A549 (cell line): ENCODE data around the gene CHCHD6. TPM values are rescaled to one million over a fixed set of nuclear protein-coding genes. Genes with fewer than 3 reads are reported as not detected.

Experiments
- ATAC-seq, 2 experiments: fragments of 200-7000 bp in 1 of 2; fragments of >200 bp in 1 of 2; cut with Nextera tagmentation in 1 of 2; cut with Tn5 transposase in 1 of 2; 3 replicates each; pipeline versions ENCODE4 v1.8.0 to v1.9.1; 2018 to 2020; ENCODE audit warnings: mild to moderate bottlenecking in 1 of 2, moderate library complexity in 1 of 2
- CTCF ChIA-PET: fragments of 300-600 bp; sonication (Branson Sonifier 250); formaldehyde crosslinking; extraction: SDS; loops from one replicate; lab custom pipeline; 2021; ENCODE audit warnings: antibody characterized with exemption, inconsistent platforms; lab: Yijun Ruan, JAX
- POLR2A ChIA-PET: fragments of 350-600 bp; formaldehyde crosslinking; extraction: SDS; loops from one replicate; lab custom pipeline; 2021; ENCODE audit warnings: antibody characterized with exemption, inconsistent platforms; lab: Yijun Ruan, JAX
- DNase-seq, 2 experiments: peaks; one replicate each; pipeline versions ENCODE4 v3.0.0 to v3.0.0-alpha.2; 2011 to 2016; ENCODE audit warnings: low read depth in 1 of 2, low spot score in 1 of 2
- FAIRE-seq: peaks from 2 replicates; lab custom pipeline; 2011; peaks lifted over from hg19 to GRCh38; lab: Jason Lieb, UNC
- H3K27ac ChIP-seq, 2 experiments: fragments of >200 bp; sonication (Bioruptor Twin); formaldehyde crosslinking; 3 replicates each; pipeline ENCODE4 v1.5.1; 2016 to 2017
- H3K4me1 ChIP-seq: fragments of >200 bp; sonication (Bioruptor Twin); formaldehyde crosslinking; 3 replicates; pipeline ENCODE4 v1.6.1; 2016
- H3K4me2 ChIP-seq: fragments of >200 bp; sonication (Bioruptor Twin); formaldehyde crosslinking; 3 replicates; pipeline ENCODE4 v1.6.1; 2016
- H3K4me3 ChIP-seq: fragments of >200 bp; sonication (Bioruptor Twin); formaldehyde crosslinking; 3 replicates; pipeline ENCODE4 v1.5.1; 2016
- H3K9me3 ChIP-seq: fragments of >200 bp; sonication (Bioruptor Twin); formaldehyde crosslinking; 3 replicates; pipeline ENCODE4 v1.6.1; 2016
- ATOH8 ChIP-seq: fragments of 250-450 bp; sonication (Bioruptor Pico); IDR thresholded peaks from 2 replicates; pipeline ENCODE4 v1.5.0; 2020; ENCODE audit warnings: low read depth, mild to moderate bottlenecking, moderate library complexity
- BCL3 ChIP-seq: fragments of >200 bp; sonication (Bioruptor Twin); formaldehyde crosslinking; IDR thresholded peaks from 3 replicates; pipeline ENCODE4 v1.6.1; 2016
- BHLHE40 ChIP-seq: IDR thresholded peaks from 2 replicates; pipeline ENCODE4 v1.6.1; 2012; ENCODE audit warnings: low read depth, low read length, inconsistent platforms
- CEBPB ChIP-seq, 2 experiments: fragments of >200 bp in 1 of 2; sonication (Bioruptor Twin) in 1 of 2; formaldehyde crosslinking in 1 of 2; IDR thresholded peaks; 2 replicates each; pipeline ENCODE4 v1.6.1; 2012 to 2016
- E2F6 ChIP-seq: IDR thresholded peaks from 2 replicates; pipeline ENCODE4 v1.6.1; 2012; ENCODE audit warnings: low read depth, borderline replicate concordance
- EHF ChIP-seq: fragments of 250-450 bp; sonication (Bioruptor Pico); IDR thresholded peaks from 2 replicates; pipeline ENCODE4 v1.5.0; 2020; ENCODE audit warnings: mild to moderate bottlenecking
- FOSB ChIP-seq: fragments of 250-450 bp; sonication (Bioruptor Pico); IDR thresholded peaks from 2 replicates; pipeline ENCODE4 v1.5.0; 2020; ENCODE audit warnings: mild to moderate bottlenecking, moderate library complexity
- FOSL2 ChIP-seq, 2 experiments: fragments of 450-650 bp in 1 of 2; fragments of >200 bp in 1 of 2; sonication (Bioruptor Twin) in 1 of 2; formaldehyde crosslinking; IDR thresholded peaks; 2 replicates each; pipeline versions ENCODE4 v1.5.0 to v1.6.1; 2016 to 2020; ENCODE audit warnings: mild to moderate bottlenecking in 1 of 2, moderate library complexity in 1 of 2
- FOXS1 ChIP-seq: fragments of 250-450 bp; sonication (Bioruptor Pico); IDR thresholded peaks from 2 replicates; pipeline ENCODE4 v1.5.0; 2020; ENCODE audit warnings: mild to moderate bottlenecking, moderate library complexity
- GATA3 ChIP-seq: IDR thresholded peaks from 2 replicates; pipeline ENCODE4 v1.6.1; 2012; ENCODE audit warnings: borderline replicate concordance
- HDAC2 ChIP-seq: fragments of 200-600 bp; sonication (generic); IDR thresholded peaks from 2 replicates; pipeline ENCODE4 v1.6.1; 2016
- HOXB5 ChIP-seq: fragments of 250-450 bp; sonication (Bioruptor Pico); IDR thresholded peaks from 2 replicates; pipeline ENCODE4 v1.5.0; 2020; ENCODE audit warnings: mild to moderate bottlenecking, moderate library complexity
- JUN ChIP-seq, 2 experiments: fragments of >200 bp; sonication (Bioruptor Twin); formaldehyde crosslinking; IDR thresholded peaks; 2 replicates in 1 of 2; 3 replicates in 1 of 2; pipeline ENCODE4 v1.6.1; 2016 to 2017
- KDM5A ChIP-seq: fragments of 200-600 bp; sonication (generic); IDR thresholded peaks from 2 replicates; pipeline ENCODE4 v1.6.1; 2016; ENCODE audit warnings: antibody characterized with exemption, mild to moderate bottlenecking
- MYC ChIP-seq: IDR thresholded peaks from 2 replicates; pipeline ENCODE4 v1.6.1; 2012; ENCODE audit warnings: mild to moderate bottlenecking, inconsistent platforms, low read length, improper control_type of control experiment, borderline replicate concordance
- POLR2AphosphoS2 ChIP-seq: conservative IDR thresholded peaks from 2 replicates; pipeline ENCODE4 v1.6.1; 2012; ENCODE audit warnings: low read length, improper control_type of control experiment, inconsistent platforms
- RCOR1 ChIP-seq: fragments of 150-350 bp; IDR thresholded peaks from 2 replicates; pipeline ENCODE4 v1.6.1; 2014; ENCODE audit warnings: antibody characterized with exemption, low read length, low read depth
- REST ChIP-seq: fragments of 200-600 bp; sonication (generic); IDR thresholded peaks from 2 replicates; pipeline ENCODE4 v1.6.1; 2016; ENCODE audit warnings: antibody characterized with exemption, mild to moderate bottlenecking, moderate library complexity
- RFX5 ChIP-seq: fragments of 450-650 bp; IDR thresholded peaks from 2 replicates; pipeline ENCODE4 v1.7.1; 2014; ENCODE audit warnings: antibody characterized with exemption, mild to moderate bottlenecking, moderate library complexity
- RNF2 ChIP-seq: fragments of 200-600 bp; sonication (generic); IDR thresholded peaks from 2 replicates; pipeline ENCODE4 v1.6.1; 2016; ENCODE audit warnings: low read depth, mild to moderate bottlenecking, antibody characterized with exemption, moderate library complexity, borderline replicate concordance
- TFCP2L1 ChIP-seq: fragments of 250-450 bp; sonication (Bioruptor Pico); IDR thresholded peaks from 2 replicates; pipeline ENCODE4 v1.5.0; 2021; ENCODE audit warnings: mild to moderate bottlenecking
- TP53 ChIP-seq: fragments of 250-450 bp; sonication (Bioruptor Pico); IDR thresholded peaks from 2 replicates; pipeline ENCODE4 v1.5.0; 2021; ENCODE audit warnings: mild to moderate bottlenecking, moderate library complexity
- USF2 ChIP-seq: fragments of 450-650 bp; IDR thresholded peaks from 2 replicates; pipeline ENCODE4 v1.6.1; 2014; ENCODE audit warnings: antibody characterized with exemption
- ZFP36 ChIP-seq: fragments of 450-650 bp; IDR thresholded peaks from 2 replicates; pipeline ENCODE4 v1.6.1; 2014; ENCODE audit warnings: borderline replicate concordance; ENCODE audit not compliant: partially characterized antibody
- WGBS: methylation state at CpG from one replicate; pipeline ENCODE4 v1.1.6; 2017; ENCODE audit errors: missing lambda C conversion rate; 5-methylcytosine and 5-hydroxymethylcytosine counted together
- polyA plus RNA-seq, 4 experiments: library from polyadenylated mRNA; depleted of rRNA in 3 of 4; stranded (reverse); fragments of >200 nt; fragmentation: RNase III in 1 of 4; extraction: RNeasy Plus Mini Kit Qiagen cat#74134 plus additional on column Dnase treatment in 1 of 4; gene quantifications; 2 replicates in 3 of 4; 3 replicates in 1 of 4; pipeline ENCODE4 v1.2.3, GENCODE V29; 2011 to 2017
- TF ChIP-seq, protein P1 (sequence below): fragments of 250-450 bp; sonication (Bioruptor Pico); IDR thresholded peaks from 2 replicates; pipeline ENCODE4 v1.5.0; 2021; ENCODE audit warnings: mild to moderate bottlenecking, moderate library complexity, borderline replicate concordance

CHCHD6 gene
- polyA plus RNA-seq, 2 of the 4 experiments (the other 2 are of a cell fraction): 15.0 to 18.1 TPM

DNA sequence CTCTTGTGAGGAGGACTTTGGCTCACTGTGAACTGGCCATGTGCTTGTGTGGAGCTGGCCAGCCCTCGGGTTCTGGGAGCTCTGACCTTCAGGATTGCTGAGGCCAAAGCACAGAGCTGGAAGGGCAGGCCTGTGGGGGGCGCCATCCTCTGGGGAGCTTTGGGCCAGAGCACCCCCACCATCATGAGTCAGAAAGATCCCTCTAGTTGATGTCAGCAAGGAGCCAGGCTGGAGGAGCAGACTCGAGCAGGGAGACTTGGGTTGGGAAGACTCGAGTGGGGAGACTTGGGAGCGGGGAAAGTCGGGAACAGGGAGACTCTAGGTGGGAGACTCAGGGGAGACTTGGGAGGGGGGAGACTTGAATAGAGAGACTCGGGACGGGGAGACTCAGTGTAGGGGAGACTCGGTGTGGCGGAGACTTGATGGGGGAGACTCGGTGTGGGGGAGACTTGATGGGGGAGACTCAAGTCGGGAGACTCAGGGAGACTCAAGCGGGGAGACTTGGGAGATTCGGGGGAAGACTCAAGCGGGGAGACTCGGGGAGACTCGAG lies 241.2 kb downstream of the CHCHD6 start:
- no peak for DNase-seq
- Histone ChIP-seq H3K9me3 (no peaks in the 10 kb centered on the region), H3K4me2 (no peak overlapping the region), H3K4me3 (no peak overlapping the region), H3K27ac (no peak overlapping the region), H3K4me1 (no peaks in the 10 kb centered on the region)
- FAIRE-seq: no peak
- no peak for TF ChIP-seq REST
- no peak for TF ChIP-seq RFX5
- TF ChIP-seq MYC: no peak
- TF ChIP-seq HOXB5: no peak
- no peak for TF ChIP-seq ZFP36
- TF ChIP-seq GATA3: no peak
- no peak for TF ChIP-seq KDM5A
- no peak for TF ChIP-seq FOXS1 (CRISPR knock-in tag)
- TF ChIP-seq ATOH8 (CRISPR knock-in tag): no peak
- TF ChIP-seq, protein P1, sequence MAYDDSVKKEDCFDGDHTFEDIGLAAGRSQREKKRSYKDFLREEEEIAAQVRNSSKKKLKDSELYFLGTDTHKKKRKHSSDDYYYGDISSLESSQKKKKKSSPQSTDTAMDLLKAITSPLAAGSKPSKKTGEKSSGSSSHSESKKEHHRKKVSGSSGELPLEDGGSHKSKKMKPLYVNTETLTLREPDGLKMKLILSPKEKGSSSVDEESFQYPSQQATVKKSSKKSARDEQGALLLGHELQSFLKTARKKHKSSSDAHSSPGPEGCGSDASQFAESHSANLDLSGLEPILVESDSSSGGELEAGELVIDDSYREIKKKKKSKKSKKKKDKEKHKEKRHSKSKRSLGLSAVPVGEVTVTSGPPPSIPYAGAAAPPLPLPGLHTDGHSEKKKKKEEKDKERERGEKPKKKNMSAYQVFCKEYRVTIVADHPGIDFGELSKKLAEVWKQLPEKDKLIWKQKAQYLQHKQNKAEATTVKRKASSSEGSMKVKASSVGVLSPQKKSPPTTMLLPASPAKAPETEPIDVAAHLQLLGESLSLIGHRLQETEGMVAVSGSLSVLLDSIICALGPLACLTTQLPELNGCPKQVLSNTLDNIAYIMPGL (CRISPR knock-in tag): no peak
- 67% methylated on average over 4 of the region's 17 CpGs for WGBS
- ChIA-PET POLR2A (no interaction called here), CTCF (interaction anchor here (1.0 kb wide), 1 partner anchor 127 kb away, joined by 3 read pairs; no protein-coding TSS in a partner anchor)
- ATAC-seq: no peak

GRCh38 chr3:126945891-126946290 lies 241.9 kb downstream of the CHCHD6 start:
- no peak overlapping the region for H3K4me3 ChIP-seq
- TF ChIP-seq E2F6: no peak
- no peak for TF ChIP-seq RNF2
- TF ChIP-seq HDAC2: no peak
- no peak for TF ChIP-seq USF2
- TF ChIP-seq RCOR1: no peak
- no peak for TF ChIP-seq FOSB (CRISPR knock-in tag)
- no peak for TF ChIP-seq BCL3
- no peak for TF ChIP-seq EHF
- no peak for TF ChIP-seq JUN (IDR thresholded peaks at IDR 0.05)
- no peak for TF ChIP-seq FOSL2 (IDR thresholded peaks at IDR 0.05)
- TF ChIP-seq FOSL2 (CRISPR knock-in tag; IDR thresholded peaks at IDR 0.05): no peak
- no peak for TF ChIP-seq MYC
- TF ChIP-seq BHLHE40: no peak
- TF ChIP-seq TP53 (CRISPR knock-in tag): no peak
- no peak for TF ChIP-seq GATA3
- no peak for TF ChIP-seq CEBPB (IDR thresholded peaks at IDR 0.05)
- no peak for TF ChIP-seq POLR2AphosphoS2
- no peak for TF ChIP-seq TFCP2L1
- no peaks in the 10 kb centered on the region for H3K4me1 ChIP-seq
- ATAC-seq (no peak), FAIRE-seq (no peak), DNase-seq (no peak)
- POLR2A ChIA-PET: no interaction called here
- no peaks in the 10 kb centered on the region for H3K9me3 ChIP-seq
- CTCF ChIA-PET: no interaction called here
- WGBS: 95% methylated on average over 9 of the region's 9 CpGs
- no peak overlapping the region for H3K4me2 ChIP-seq
- H3K27ac ChIP-seq: no peak overlapping the region
